Measurements from ENCODE around the gene CHCHD10. TPM values are rescaled to one million over a fixed set of nuclear protein-coding genes. Genes with fewer than 3 reads are reported as not detected.

Gene CHCHD10
- total and polyA plus RNA-seq, 2 of the 8 experiments (the other 6 are each of a cell fraction or from before 2014, with no cell fraction given): 58.3 to 94.5 TPM

DNA sequence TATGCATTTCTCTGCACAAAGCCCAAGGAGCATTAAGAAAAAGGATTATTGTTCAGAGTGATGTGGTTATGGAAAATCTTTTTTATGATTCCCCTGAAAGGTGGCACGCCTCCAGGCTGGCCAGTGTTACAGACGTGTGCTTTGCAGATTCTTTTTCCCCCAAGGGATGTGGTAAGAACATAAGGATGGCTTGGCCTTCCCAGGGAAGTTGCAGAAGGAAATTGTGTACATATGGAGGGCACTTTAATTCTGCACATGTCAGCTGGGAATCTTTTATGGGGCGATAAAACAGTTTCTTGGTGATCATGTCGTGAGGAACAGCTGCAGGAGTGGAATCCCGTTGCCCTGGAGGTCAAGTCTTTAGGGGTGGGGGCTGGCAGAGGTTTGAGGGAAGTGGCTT is 28.7 kb upstream of the CHCHD10 start:
- Histone ChIP-seq H3K56ac (replicated peaks; ENCODE audit: insufficient read length, low read depth, low read length) (no peak overlapping the region), H3K14ac (ENCODE audit: insufficient read length) (no peak overlapping the region), H3K23ac (ENCODE audit: insufficient read length) (no peak overlapping the region), H4K91ac (replicated peaks; ENCODE audit: insufficient read length, low read length) (no peak overlapping the region), H2BK15ac (ENCODE audit: low read length) (no peak overlapping the region), H3K36me3 (ENCODE audit: control insufficient read depth in 2 of 4, insufficient read depth in 4 of 4, low read length in 3 of 4) (peaks cover 15 to 50% (median 37%) of the 10 kb centered on the region in 4 experiments; a peak in 7 of 8 replicates), H3K27me3 (replicated peaks in 1 of 4; ENCODE audit: control insufficient read depth in 3 of 4, extremely low read depth in 1 of 4, insufficient read depth in 3 of 4, low read length in 3 of 4) (no peaks in the 10 kb centered on the region), H3K4ac (replicated peaks; ENCODE audit: insufficient read length, low read depth, low read length) (no peak overlapping the region), H3K27ac (ENCODE audit: low read depth, low read length) (no peak overlapping the region), H2BK120ac (replicated peaks; ENCODE audit: low read depth, low read length) (no peak overlapping the region), H2BK20ac (ENCODE audit: low read length) (no peak overlapping the region), H4K20me1 (replicated peaks in 1 of 2; ENCODE audit: control insufficient read depth in 1 of 2, insufficient read depth in 2 of 2, low read length in 2 of 2) (peaks cover 2 to 20% of the 10 kb centered on the region in 2 experiments), H2BK5ac (ENCODE audit: low read depth, low read length) (no peak overlapping the region), H4K5ac (ENCODE audit: insufficient read length, low read depth, low read length) (no peak overlapping the region), H3K4me2 (ENCODE audit: insufficient read depth in 1 of 2, low read depth in 2 of 2, low read length in 2 of 2) (no peak overlapping the region), H3K79me1 (ENCODE audit: low read depth, low read length) (no peaks in the 10 kb centered on the region; the same call in 1 of the 2 replicates), H3K9me3 (ENCODE audit: insufficient read depth in 2 of 2, low read depth in 1 of 2, low read length in 1 of 2) (no peaks in the 10 kb centered on the region), H3K79me2 (ENCODE audit: control insufficient read depth in 1 of 2, insufficient read depth in 2 of 2, low read length in 2 of 2) (peaks cover 0 to 15% of the 10 kb centered on the region in 2 experiments; a peak in 2 of 4 replicates), H3K4me1 (replicated peaks in 1 of 4; ENCODE audit: control insufficient read depth in 3 of 4, insufficient read depth in 4 of 4, low read length in 3 of 4) (no peaks in the 10 kb centered on the region), H2AFZ (ENCODE audit: low read length) (no peak overlapping the region), H2AK5ac (ENCODE audit: low read depth, low read length) (no peak overlapping the region), H3K23me2 (ENCODE audit: low read depth, low read length) (no peaks in the 10 kb centered on the region), H4K8ac (ENCODE audit: extremely low read depth, insufficient read depth, low read length) (no peak overlapping the region), H2BK12ac (ENCODE audit: low read depth, low read length) (no peak overlapping the region), H3K9ac (replicated peaks in 1 of 4; ENCODE audit: extremely low read depth in 1 of 4, low read depth in 3 of 4, low read length in 3 of 4) (no peak overlapping the region), H3K18ac (ENCODE audit: extremely low read depth, low read length) (no peak overlapping the region), H3K4me3 (ENCODE audit: extremely low read depth in 1 of 4, insufficient read depth in 2 of 4, low read depth in 3 of 4, low read length in 4 of 4) (no peak overlapping the region)
- no peak for TF ChIP-seq CBX5 (IDR thresholded peaks at IDR 0.05; ENCODE audit: low read depth, low read length)
- TF ChIP-seq ATF2 (IDR thresholded peaks at IDR 0.05; ENCODE audit: low read length): no peak
- TF ChIP-seq SP1 (IDR thresholded peaks at IDR 0.05; ENCODE audit: low read depth, low read length): no peak
- no peak for TF ChIP-seq ZNF274 (IDR thresholded peaks at IDR 0.05; ENCODE audit: borderline replicate concordance, extremely low read depth, low read length)
- no peak for TF ChIP-seq SRF (IDR thresholded peaks at IDR 0.05; ENCODE audit: low read depth, low read length)
- no peak for TF ChIP-seq POLR2A (IDR thresholded peaks at IDR 0.05; ENCODE audit: control extremely low read depth in 1 of 2, low read depth in 2 of 2, low read length in 2 of 2)
- TF ChIP-seq YY1 (IDR thresholded peaks at IDR 0.05; ENCODE audit: low read depth, low read length): no peak
- TF ChIP-seq BRCA1 (IDR thresholded peaks at IDR 0.05; ENCODE audit: low read depth, low read length): no peak
- no peak for TF ChIP-seq JUN (IDR thresholded peaks at IDR 0.05; ENCODE audit: low read depth, low read length)
- no peak for TF ChIP-seq SIRT6 (IDR thresholded peaks at IDR 0.05; ENCODE audit: low read length)
- TF ChIP-seq CTBP2 (IDR thresholded peaks at IDR 0.05; ENCODE audit: borderline replicate concordance, insufficient read depth, insufficient read length, low read length): no peak
- DNase-seq (ENCODE audit: low read depth in 1 of 2, low spot score in 2 of 2): no peak
- ChIA-PET CTCF (ENCODE audit: partially characterized antibody) (interaction anchor here (2.3 kb wide), 1 partner anchor 53 kb away, joined by 7 read pairs; no protein-coding TSS in a partner anchor), POLR2A (ENCODE audit: partially characterized antibody) (interaction anchor here (1.1 kb wide), 1 partner anchor 10 kb away, joined by 6 read pairs; the partner anchor contains the start of gene SMARCB1)
- 93% methylated on average over 5 of the region's 5 CpGs; no CpG with 5 or more reads in 1 of the 2 experiments for WGBS, 2 experiments (ENCODE audit: extremely low coverage in 1 of 2, insufficient coverage in 1 of 2, insufficient read length in 1 of 2, insufficient replicate concordance in 2 of 2, low coverage in 1 of 2, low lambda C conversion rate in 2 of 2, missing lambda C conversion rate in 1 of 2)
- FAIRE-seq: no peak
